HG03342 (cell line): ENCODE measurements around the gene LMBRD1.
"Not testable (repeated sequence)": the region's sequence is repeated elsewhere in the genome, so short reads cannot be mapped to it uniquely, and the experiment has no call there.

Experiments used
- ATAC-seq: cut with Tn5 transposase; IDR thresholded peaks from one replicate; pipeline ENCODE4 v1.9.1; 2021; ENCODE audit warnings: mild to moderate bottlenecking, moderate library complexity; ENCODE audit not compliant: unreplicated experiment

Gene LMBRD1

GRCh38 chr6:69796642-69797390 is at the start of gene LMBRD1:
LMBRD1 (minus strand) TSS chr6:69797010; CDS start chr6:69796881, 129 bp downstream.
- peak; percentile 90 for ATAC-seq

- no peak for ATAC-seq
These were observed 49.5 kb upstream of the LMBRD1 start for GRCh38 chr6:69846312-69846711.

- no peak for ATAC-seq
These were observed 46.4 kb upstream of the LMBRD1 start for GRCh38 chr6:69843189-69843588.

DNA sequence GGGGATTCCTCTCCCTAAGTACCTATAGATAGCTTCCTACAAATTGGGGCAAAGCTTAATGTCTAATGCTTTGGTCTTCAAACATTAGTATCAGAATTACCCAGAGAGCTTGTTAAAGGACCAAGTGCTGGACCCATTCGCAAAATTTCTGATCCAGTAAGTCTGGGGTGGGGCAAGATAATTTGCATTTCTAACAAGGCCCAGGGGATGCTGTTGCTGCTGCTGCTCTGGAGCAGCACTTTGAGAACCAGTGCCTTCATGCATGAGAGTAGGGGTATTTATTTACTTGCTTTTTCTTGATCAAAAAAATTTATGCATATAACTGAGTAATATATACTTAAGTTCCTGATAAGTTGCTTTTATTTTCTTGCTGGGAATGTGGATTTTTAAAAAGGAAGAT is 45.1 kb upstream of the LMBRD1 start:
- ATAC-seq, result no peak

DNA sequence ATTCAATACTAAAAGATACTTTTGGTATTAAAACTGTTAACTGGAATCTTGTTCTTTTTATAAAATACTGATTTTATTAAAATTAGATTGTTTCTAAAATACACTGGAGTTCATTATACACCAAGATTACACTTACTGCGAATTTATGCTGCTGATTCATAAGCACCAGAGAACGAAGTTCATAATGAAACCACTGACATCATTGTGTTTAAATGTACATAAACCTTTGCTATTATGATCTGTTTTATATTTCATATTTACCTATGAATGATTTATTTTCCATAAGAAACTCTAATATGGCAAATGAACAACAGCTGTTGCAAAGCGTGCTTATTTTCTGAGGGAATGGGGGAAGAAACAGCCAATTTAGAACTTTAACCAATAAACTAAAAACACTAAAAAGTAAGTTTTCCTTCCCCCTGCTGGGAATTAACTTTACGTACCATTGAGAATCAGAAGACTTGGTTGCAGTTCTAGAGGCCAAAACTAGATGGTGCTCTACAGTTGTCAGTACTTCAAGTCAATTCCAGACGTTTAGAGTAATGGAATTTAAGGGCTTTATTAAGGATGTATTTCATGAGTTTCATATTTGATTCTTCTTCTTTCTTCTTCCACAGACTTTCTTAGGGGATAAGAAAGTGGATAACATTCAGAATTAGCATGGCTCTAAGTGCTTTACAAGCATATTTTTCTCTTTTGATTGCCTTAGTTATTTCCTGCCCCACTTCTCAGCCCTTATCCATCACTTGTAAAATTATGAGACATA is 38.8 kb upstream of the LMBRD1 start:
- ATAC-seq, result peak; percentile 81

DNA sequence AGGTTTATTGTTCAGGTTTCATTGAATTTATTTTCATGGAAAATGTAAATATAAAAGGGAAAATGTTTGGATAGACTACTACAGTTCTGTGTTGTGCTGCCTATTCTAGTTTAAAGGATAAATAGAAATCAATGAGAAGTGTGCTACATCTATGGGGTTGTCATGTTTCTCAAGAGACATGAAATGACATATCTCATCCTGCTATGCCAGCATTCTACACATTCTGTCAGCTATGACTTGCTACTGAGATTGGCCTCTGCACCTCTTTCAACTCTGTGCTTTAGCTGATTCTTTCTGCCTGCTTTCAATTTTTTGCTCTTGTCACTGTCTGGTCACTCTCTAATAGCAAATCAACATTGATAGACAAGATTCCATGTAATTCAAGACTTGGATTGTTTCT is 35.7 kb upstream of the LMBRD1 start:
- no peak for ATAC-seq

DNA sequence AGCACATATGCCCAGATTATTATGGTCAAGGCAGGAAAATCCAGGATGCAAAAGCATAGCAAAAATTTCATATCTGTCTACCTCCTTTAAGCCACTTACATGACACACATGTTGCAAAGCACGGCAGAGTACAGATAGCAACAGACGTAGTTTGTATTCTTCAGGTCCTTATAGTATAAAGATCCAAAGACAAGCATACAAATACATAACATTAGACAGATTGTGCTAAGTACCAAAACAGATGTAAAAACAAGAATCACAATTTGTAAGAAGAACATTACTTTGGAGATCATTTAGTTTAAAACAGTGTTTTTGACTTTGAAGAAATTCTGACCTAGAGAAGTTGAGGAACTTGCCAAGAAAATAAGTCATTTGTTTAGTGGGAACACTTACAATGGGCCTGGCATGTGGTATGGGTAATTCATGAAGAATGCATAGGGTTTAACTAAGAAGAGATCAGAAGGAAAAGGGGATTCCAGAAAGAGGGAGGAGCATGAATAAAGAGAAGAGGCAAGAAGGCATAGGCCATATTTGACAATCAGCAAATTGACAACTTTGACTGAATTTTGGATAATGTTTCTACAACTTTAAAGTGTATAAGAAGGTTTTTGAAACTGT is 30.6 kb upstream of the LMBRD1 start:
- ATAC-seq, result no peak

DNA sequence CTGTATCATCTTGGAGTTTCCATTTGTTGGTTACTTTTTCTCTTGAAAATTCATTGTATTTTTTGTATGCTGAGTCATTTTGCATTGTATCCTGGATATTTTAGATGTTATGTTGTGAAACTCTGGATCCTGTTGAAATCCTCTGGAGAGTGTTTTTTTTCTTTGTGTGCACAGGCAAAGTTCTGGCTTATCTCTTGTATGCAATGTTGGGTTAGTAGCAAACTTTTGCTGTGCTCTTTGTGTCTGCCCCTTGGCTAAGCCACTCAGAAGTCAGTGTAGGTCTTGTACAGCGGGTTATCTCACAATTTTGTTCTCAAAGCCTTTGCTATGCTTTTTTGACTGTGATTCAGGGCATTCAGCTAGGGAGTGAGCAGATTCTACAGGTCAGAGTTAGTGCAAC is 29.1 kb upstream of the LMBRD1 start:
- ATAC-seq, result no peak

- not testable (repeated sequence) for ATAC-seq
These were observed 27.5 kb upstream of the LMBRD1 start for GRCh38 chr6:69824355-69824754.

DNA sequence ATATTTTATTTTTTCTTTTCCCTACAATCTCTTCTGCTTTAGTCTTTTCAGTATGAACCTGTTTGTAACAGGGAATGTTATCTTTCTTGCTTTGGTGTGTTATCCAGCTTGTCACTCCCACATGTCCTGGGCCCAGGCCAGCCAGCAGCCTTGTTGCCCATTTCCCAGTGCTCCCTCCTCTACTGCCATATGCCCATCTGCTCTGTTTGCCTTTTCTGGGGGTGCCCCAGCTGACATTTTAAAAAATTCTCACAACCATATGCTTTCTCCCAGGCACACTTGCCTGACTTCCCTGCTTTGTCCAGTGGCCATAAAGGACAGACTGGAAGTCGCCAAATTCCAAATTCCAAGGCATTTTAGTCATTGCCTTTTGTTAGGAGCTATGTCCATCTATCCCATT is 23.6 kb upstream of the LMBRD1 start:
- no peak for ATAC-seq

- no peak for ATAC-seq
These were observed 23.2 kb upstream of the LMBRD1 start for GRCh38 chr6:69820018-69820417.

DNA sequence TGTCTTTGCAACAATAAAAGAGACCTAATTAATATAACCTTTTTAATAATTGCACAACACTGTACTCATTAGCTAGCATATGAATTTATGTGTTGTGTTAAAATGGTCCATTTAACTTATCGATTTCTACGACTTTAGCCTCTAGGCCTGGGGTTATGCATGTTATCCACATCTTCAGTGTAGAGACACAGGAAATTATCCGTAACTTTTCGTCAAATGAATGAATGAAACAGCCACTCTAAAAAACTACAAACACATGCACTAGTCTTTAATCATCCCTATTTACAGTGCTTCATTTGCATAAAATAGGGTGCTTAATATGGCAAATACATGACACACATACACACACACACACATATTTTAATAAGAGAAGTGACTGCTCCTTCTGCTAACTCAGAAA is 22.3 kb upstream of the LMBRD1 start:
- no peak for ATAC-seq

- no peak for ATAC-seq
These were observed 21.6 kb upstream of the LMBRD1 start for GRCh38 chr6:69818223-69818930.

DNA sequence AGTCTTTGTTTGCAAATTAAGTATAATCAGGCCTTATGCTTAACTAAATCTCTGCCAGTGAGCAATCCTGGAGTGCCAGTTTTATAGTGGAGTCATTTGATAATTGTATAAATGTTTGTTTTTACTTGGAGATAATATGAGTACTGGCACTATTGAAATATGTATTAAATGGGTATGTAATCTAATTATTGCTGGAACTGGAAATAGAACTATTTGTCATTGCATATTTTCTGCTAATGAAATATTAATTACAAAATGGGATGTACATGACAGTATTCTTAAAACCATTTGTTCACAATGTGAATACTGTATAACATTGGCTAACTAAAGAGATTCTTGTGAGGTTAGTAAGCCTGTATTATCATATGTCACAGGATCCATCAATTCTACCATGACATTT is 20.5 kb upstream of the LMBRD1 start:
- ATAC-seq, result no peak

GRCh38 chr6:69816569-69816968 is 19.8 kb upstream of the LMBRD1 start:
- ATAC-seq, result peak; percentile 36

DNA sequence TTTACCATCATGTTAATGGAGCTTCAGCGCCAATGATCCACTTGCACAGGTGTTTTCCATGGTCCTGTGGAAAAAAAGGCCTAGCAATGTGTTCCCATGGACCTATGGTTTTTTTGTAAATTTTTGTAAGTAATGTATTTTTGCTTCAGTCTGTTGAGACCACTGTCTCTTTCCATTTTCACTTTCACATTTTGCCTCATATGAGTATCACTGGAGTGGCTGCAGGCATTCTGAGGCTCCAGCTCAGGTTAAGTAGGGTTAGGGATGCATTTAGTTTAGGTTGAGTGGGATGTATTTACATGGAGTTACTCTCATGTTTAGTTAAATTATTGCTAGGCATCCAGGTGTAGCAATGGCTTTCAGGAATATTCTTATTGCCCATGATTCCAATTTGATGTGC is 19.2 kb upstream of the LMBRD1 start:
- peak; percentile 80 for ATAC-seq

- ATAC-seq, result peak; percentile 44
These were observed 16.7 kb upstream of the LMBRD1 start for GRCh38 chr6:69813508-69813907.

DNA sequence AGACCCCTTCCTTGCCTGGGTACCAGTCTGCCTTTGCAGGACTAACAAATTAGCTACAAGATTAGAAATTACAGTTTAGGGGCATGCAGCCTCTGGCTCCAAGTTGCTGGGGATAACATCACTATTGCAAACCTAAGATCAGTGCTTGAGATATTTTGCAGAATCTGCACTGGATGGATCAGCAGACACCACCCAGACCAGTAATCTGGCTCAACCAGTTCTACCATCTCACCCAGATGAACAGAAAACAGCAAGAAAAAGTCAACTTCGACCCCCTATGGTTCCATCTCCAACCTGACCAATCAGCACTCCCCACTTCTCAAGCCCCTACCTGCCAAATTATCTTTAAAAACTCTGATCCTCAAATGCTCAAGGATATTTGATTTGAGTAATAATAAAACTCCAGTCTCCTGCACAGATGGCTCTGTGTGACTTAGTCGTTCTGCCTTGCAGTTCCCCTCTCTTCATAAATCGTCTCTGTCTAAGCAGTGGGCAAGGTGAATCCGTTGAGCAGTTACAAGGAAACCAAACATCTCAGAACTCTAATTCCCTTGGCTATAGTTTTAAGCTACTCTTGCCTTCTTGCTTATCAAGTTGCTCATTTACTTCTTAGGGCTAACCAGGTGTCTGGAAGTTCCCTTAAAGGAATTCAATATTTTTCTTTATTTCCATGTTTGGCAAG is 16.1 kb upstream of the LMBRD1 start:
- ATAC-seq, result no peak

GRCh38 chr6:69802995-69803394 is 6.2 kb upstream of the LMBRD1 start:
- no peak for ATAC-seq

DNA sequence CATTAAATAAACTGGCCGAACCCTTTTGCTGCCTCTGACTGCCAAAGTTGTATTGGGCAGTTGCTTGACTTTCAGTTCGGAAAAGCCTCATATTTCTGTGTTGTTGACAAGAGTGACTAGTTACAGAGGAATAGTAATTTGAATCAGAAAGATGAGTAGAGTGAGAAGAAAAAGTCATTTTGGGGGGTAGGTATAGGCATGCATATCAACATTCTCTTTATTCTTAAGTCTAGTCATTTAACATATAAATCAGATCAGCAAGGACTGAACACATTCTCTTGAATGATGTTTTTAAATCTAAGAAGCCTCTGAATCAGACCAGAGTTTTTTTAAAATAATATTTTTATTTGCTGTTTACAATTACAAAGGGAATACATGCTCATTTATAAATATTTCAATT is 4.9 kb upstream of the LMBRD1 start:
- ATAC-seq, result no peak

DNA sequence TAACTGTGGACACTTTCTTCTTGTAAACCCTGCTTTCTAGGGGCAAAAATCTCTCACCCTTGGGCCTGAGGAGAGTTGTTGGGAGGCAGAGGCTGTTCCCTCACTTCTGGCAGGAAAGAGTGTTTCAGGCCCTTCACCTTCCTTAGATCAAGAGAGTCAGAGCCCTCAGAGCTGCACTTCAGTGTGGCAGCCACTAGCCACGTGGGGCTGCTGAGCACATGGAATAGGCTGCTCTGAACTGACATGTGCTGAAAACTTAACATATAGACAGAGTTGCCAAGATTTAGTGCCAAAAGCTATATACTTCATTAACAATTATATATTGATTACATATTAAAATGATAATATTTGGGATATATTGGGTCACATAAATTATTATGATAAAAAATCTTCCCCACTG is 4.4 kb upstream of the LMBRD1 start:
- no peak for ATAC-seq
